ENCODE results near the gene ACTBL2.

Gene ACTBL2

DNA sequence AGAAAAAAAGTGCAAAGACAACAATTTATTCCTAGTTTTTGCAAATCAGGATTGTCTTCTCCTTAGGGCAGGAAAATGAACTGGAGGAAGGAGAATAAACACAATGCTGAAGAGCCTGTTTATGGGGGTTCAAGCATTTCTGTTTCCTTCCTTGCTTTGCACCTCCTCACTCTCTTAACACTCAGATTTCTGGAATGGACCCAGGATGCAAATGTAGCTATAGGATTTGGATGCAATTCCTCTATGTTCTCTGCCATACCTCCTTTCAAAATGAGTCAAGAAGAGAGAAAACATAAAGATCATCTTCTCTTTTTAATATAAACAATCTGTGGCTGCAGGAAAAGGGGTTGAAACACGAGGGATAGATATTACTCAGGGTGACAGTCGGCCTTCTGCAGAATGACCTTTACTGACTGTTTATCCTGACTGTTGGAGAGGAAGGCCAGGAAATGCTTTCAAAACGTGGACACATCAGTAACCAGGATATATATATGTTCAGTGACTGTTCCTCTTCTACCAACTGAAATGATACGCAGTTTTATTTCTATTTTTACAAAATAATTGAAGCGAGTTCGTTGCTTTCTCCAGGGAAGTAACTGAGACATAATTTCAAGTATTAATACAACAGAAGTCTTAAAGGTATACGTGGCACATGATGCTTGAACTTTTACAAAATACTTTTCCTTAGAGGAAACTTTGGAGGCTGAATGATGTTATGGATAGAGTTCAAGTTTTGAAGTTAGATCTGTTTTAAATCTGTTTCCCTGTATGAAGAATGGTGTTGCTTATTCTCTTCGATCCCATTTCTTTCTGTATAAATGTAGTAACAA, 44.4 kb downstream of the ACTBL2 start:
- ChIA-PET CTCF (interaction anchor here (1.4 kb wide), 1 partner anchor 100 kb away, joined by 3 read pairs; no protein-coding TSS in a partner anchor), POLR2A (no interaction called here)
- Histone ChIP-seq H3K27ac (ENCODE audit: extremely low read depth, low read depth, low read length) (no peak overlapping the region), H3K4me1 (ENCODE audit: control insufficient read depth, insufficient read depth, low read length) (peaks cover 40% of the 10 kb centered on the region), H3K9me3 (ENCODE audit: control insufficient read depth, insufficient read depth, low read depth, low read length) (no peaks in the 10 kb centered on the region), H3K4me3 (ENCODE audit: low read depth, low read length) (no peak overlapping the region), H3K36me3 (ENCODE audit: control insufficient read depth in 2 of 2, insufficient read depth in 1 of 2, low read length in 2 of 2) (no peaks in the 10 kb centered on the region)
- TF ChIP-seq ZNF837 (tag by site-specific recombination; IDR thresholded peaks at IDR 0.05): no peak
- TF ChIP-seq ZNF76 (tag by site-specific recombination; IDR thresholded peaks at IDR 0.05; ENCODE audit: borderline replicate concordance, low read depth): no peak
- TF ChIP-seq ZIC2 (tag by site-specific recombination; IDR thresholded peaks at IDR 0.05): no peak
- TF ChIP-seq ZBTB21 (tag by site-specific recombination; IDR thresholded peaks at IDR 0.05): no peak
- no peak for TF ChIP-seq PRDM1 (tag by site-specific recombination; IDR thresholded peaks at IDR 0.05)
- TF ChIP-seq ZNF302 (tag by site-specific recombination; IDR thresholded peaks at IDR 0.05; ENCODE audit: low read depth): no peak
- TF ChIP-seq ZNF560 (tag by site-specific recombination; IDR thresholded peaks at IDR 0.05; ENCODE audit: borderline replicate concordance): no peak
- no peak for TF ChIP-seq ZNF510 (tag by site-specific recombination; IDR thresholded peaks at IDR 0.05; ENCODE audit: insufficient replicate concordance)

DNA sequence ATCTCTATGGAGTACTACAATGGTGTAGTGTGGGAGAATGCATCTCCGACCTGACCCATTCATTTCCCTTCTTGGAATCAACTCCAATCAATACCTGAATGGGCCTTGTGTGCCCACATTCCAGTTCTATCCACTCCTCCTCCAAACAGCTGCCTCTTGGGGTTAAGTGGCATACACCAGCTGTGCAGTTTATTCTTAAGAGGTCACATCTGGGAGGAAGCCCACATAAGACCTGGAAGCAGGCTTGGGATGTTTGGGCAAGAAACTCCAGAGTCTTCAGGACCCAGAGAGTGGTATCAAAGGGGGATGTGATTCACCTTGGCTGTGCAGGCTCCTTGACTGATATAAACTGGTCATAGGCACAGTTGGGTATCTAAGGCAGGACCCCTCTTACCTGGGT, 46.0 kb downstream of the ACTBL2 start:
- no peak overlapping the region; the same call in 1 of the 2 replicates for H3K27ac ChIP-seq (ENCODE audit: extremely low read depth, low read depth, low read length)
- H3K4me3 ChIP-seq (ENCODE audit: low read depth, low read length): no peak overlapping the region
- CTCF ChIA-PET: interaction anchor here (1.0 to 1.4 kb wide), 2 partner anchors 98 to 139 kb away, joined by 3 to 4 read pairs; no protein-coding TSS in a partner anchor
- POLR2A ChIA-PET: no interaction called here
- H3K9me3 ChIP-seq (ENCODE audit: control insufficient read depth, insufficient read depth, low read depth, low read length): no peaks in the 10 kb centered on the region
- H3K36me3 ChIP-seq (ENCODE audit: control insufficient read depth in 2 of 2, insufficient read depth in 1 of 2, low read length in 2 of 2): no peaks in the 10 kb centered on the region
- peaks cover 27% of the 10 kb centered on the region for H3K4me1 ChIP-seq (ENCODE audit: control insufficient read depth, insufficient read depth, low read length)
- TF ChIP-seq, protein P1, sequence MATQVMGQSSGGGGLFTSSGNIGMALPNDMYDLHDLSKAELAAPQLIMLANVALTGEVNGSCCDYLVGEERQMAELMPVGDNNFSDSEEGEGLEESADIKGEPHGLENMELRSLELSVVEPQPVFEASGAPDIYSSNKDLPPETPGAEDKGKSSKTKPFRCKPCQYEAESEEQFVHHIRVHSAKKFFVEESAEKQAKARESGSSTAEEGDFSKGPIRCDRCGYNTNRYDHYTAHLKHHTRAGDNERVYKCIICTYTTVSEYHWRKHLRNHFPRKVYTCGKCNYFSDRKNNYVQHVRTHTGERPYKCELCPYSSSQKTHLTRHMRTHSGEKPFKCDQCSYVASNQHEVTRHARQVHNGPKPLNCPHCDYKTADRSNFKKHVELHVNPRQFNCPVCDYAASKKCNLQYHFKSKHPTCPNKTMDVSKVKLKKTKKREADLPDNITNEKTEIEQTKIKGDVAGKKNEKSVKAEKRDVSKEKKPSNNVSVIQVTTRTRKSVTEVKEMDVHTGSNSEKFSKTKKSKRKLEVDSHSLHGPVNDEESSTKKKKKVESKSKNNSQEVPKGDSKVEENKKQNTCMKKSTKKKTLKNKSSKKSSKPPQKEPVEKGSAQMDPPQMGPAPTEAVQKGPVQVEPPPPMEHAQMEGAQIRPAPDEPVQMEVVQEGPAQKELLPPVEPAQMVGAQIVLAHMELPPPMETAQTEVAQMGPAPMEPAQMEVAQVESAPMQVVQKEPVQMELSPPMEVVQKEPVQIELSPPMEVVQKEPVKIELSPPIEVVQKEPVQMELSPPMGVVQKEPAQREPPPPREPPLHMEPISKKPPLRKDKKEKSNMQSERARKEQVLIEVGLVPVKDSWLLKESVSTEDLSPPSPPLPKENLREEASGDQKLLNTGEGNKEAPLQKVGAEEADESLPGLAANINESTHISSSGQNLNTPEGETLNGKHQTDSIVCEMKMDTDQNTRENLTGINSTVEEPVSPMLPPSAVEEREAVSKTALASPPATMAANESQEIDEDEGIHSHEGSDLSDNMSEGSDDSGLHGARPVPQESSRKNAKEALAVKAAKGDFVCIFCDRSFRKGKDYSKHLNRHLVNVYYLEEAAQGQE (tag by site-specific recombination; IDR thresholded peaks at IDR 0.05): no peak
- TF ChIP-seq SETDB1 (IDR thresholded peaks at IDR 0.05; ENCODE audit: insufficient read length, low read length): no peak
- TF ChIP-seq ZFP37 (tag by site-specific recombination; IDR thresholded peaks at IDR 0.05): no peak
- TF ChIP-seq ZNF747 (tag by site-specific recombination; IDR thresholded peaks at IDR 0.05): no peak

DNA sequence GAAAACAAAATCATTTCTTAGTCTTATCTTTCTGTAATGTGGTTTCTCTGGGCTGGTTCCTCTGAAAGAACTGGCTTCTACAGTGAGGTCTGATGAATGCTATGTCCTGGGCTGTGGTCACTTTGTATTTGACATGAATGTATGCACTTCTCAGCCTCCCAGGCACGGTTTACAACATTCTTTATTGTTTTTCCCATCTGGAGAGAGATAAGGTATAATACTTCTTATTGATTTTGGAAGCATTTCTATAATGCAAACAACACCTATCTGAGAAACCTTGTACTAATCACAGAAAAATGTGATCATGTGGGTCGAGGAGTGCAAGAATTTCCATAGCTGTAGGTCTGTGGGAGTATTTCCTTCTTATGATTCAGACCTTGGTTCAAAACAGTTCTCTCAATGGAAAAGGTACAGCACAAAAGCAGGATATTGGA, 46.9 kb downstream of the ACTBL2 start:
- H3K9me3 ChIP-seq (ENCODE audit: control insufficient read depth, insufficient read depth, low read depth, low read length): no peaks in the 10 kb centered on the region
- peak overlapping the region; percentile 69; the same call in 1 of the 2 replicates for H3K27ac ChIP-seq (ENCODE audit: extremely low read depth, low read depth, low read length)
- H3K36me3 ChIP-seq (ENCODE audit: control insufficient read depth in 2 of 2, insufficient read depth in 1 of 2, low read length in 2 of 2): no peaks in the 10 kb centered on the region
- POLR2A ChIA-PET: interaction anchor here (0.9 kb wide), 1 partner anchor 26 kb away, joined by 3 read pairs; no protein-coding TSS in a partner anchor
- no peak overlapping the region for H3K4me3 ChIP-seq (ENCODE audit: low read depth, low read length)
- CTCF ChIA-PET: interaction anchor here (0.8 to 1.4 kb wide), 5 partner anchors 53 to 136 kb away, joined by 3 to 9 read pairs (median 4); no protein-coding TSS in a partner anchor
- H3K4me1 ChIP-seq (ENCODE audit: control insufficient read depth, insufficient read depth, low read length): peaks cover 21% of the 10 kb centered on the region
- peak; percentile 41; the same call in 1 of the 2 replicates for TF ChIP-seq GFI1B (tag by site-specific recombination; IDR thresholded peaks at IDR 0.05)
- no peak for TF ChIP-seq ZNF777 (tag by site-specific recombination; IDR thresholded peaks at IDR 0.05; ENCODE audit: borderline replicate concordance)
- no peak for TF ChIP-seq BCL11A (tag by site-specific recombination; IDR thresholded peaks at IDR 0.05; ENCODE audit: low read depth)
- no peak for TF ChIP-seq ZNF791 (tag by site-specific recombination; IDR thresholded peaks at IDR 0.05)
- no peak for TF ChIP-seq ZNF350 (tag by site-specific recombination; IDR thresholded peaks at IDR 0.05)
- TF ChIP-seq FEZF1 (tag by site-specific recombination; IDR thresholded peaks at IDR 0.05): peak; percentile 94
- TF ChIP-seq ZNF837 (tag by site-specific recombination; IDR thresholded peaks at IDR 0.05): no peak
- TF ChIP-seq IKZF3 (tag by site-specific recombination; IDR thresholded peaks at IDR 0.05): no peak
- no peak for TF ChIP-seq ZNF157 (tag by site-specific recombination; IDR thresholded peaks at IDR 0.05)
- no peak for TF ChIP-seq SP7 (tag by site-specific recombination; IDR thresholded peaks at IDR 0.05)
- TF ChIP-seq ZIC2 (tag by site-specific recombination; IDR thresholded peaks at IDR 0.05): no peak
- TF ChIP-seq, protein P2, sequence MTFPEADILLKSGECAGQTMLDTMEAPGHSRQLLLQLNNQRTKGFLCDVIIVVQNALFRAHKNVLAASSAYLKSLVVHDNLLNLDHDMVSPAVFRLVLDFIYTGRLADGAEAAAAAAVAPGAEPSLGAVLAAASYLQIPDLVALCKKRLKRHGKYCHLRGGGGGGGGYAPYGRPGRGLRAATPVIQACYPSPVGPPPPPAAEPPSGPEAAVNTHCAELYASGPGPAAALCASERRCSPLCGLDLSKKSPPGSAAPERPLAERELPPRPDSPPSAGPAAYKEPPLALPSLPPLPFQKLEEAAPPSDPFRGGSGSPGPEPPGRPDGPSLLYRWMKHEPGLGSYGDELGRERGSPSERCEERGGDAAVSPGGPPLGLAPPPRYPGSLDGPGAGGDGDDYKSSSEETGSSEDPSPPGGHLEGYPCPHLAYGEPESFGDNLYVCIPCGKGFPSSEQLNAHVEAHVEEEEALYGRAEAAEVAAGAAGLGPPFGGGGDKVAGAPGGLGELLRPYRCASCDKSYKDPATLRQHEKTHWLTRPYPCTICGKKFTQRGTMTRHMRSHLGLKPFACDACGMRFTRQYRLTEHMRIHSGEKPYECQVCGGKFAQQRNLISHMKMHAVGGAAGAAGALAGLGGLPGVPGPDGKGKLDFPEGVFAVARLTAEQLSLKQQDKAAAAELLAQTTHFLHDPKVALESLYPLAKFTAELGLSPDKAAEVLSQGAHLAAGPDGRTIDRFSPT (tag by site-specific recombination; IDR thresholded peaks at IDR 0.05): peak; percentile 88
- peak; percentile 53; the same call in 1 of the 2 replicates for TF ChIP-seq EGR2 (tag by site-specific recombination; IDR thresholded peaks at IDR 0.05; ENCODE audit: low read depth)
- TF ChIP-seq ZNF423 (tag by site-specific recombination; IDR thresholded peaks at IDR 0.05): no peak
- no peak for TF ChIP-seq ZNF248 (tag by site-specific recombination; IDR thresholded peaks at IDR 0.05)
- TF ChIP-seq HOXA7 (CRISPR knock-in tag; IDR thresholded peaks at IDR 0.05; ENCODE audit: borderline replicate concordance): no peak
- no peak for TF ChIP-seq ZNF585B (tag by site-specific recombination; IDR thresholded peaks at IDR 0.05)

Measured in HEK293 (cell line).